Tibial artery (tissue), 4 donors: ENCODE results near the gene RNF135.
"Not testable (repeated sequence)": the region's sequence is repeated elsewhere in the genome, so short reads cannot be mapped to it uniquely, and the experiment has no call there.

Source experiments
- DNase-seq, 2 donors: peaks; one replicate each; pipeline ENCODE4 v3.0.0-alpha.2; 2019
- H3K27ac ChIP-seq, 2 donors: fragments of 200-600 bp; sonication (generic) in 1 of 2; 1 replicate in 1 of 2; 2 replicates in 1 of 2; pipeline ENCODE4 v1.5.1; 2018 to 2019; ENCODE audit warnings: mild to moderate bottlenecking in 1 of 2
- H3K27me3 ChIP-seq, 2 donors: fragments of 200-600 bp; sonication (generic) in 1 of 2; one replicate each; pipeline versions ENCODE4 v1.5.1 to v1.6.0; 2016 to 2019
- H3K36me3 ChIP-seq, 3 donors: fragments of 200-600 bp; sonication (generic) in 2 of 3; one replicate each; pipeline ENCODE4 v1.5.1; 2016 to 2019; ENCODE audit warnings: mild to moderate bottlenecking in 2 of 3
- H3K4me1 ChIP-seq, 4 donors: fragments of 200-600 bp; sonication (generic) in 2 of 4; 1 replicate in 3 of 4; 2 replicates in 1 of 4; pipeline ENCODE4 v1.5.1; 2016 to 2019
- H3K4me3 ChIP-seq, 2 donors: fragments of 200-600 bp; sonication (generic) in 1 of 2; 1 replicate in 1 of 2; 2 replicates in 1 of 2; pipeline ENCODE4 v1.5.1; 2018 to 2019; ENCODE audit warnings: mild to moderate bottlenecking in 2 of 2
- H3K9me3 ChIP-seq, 3 donors: fragments of 200-600 bp; sonication (generic) in 1 of 3; one replicate each; pipeline ENCODE4 v1.5.1; 2016 to 2019
- CTCF ChIP-seq, 2 experiments: fragments of 200-600 bp in 1 of 2; fragments of 450-650 bp in 1 of 2; IDR thresholded peaks; one replicate each; pipeline ENCODE4 v1.5.1; 2017 to 2019; ENCODE audit warnings: antibody characterized with exemption in 2 of 2, mild to moderate bottlenecking in 1 of 2, moderate library complexity in 1 of 2
- intact Hi-C: fragments of 100-400 bp; cut with DNase I; formaldehyde crosslinking; loops from one replicate; pipeline ENCODE4 v1.15.0; 2023; ENCODE audit warnings: low total_unique reads

The RNF135 gene

GRCh38 chr17:30926516-30926915 lies 44.3 kb upstream of the RNF135 start:
- Histone ChIP-seq H3K4me3 (no peak overlapping the region), H3K27me3 (peaks cover 6 to 37% of the 10 kb centered on the region in 2 donors), H3K36me3 (no peaks in the 10 kb centered on the region), H3K27ac (no peak overlapping the region), H3K9me3 (no peaks in the 10 kb centered on the region), H3K4me1 (peaks cover 0 to 15% (median 13%) of the 10 kb centered on the region in 4 donors)
- peak in 1 of 2 donors; percentile 0 for DNase-seq
- no peak for TF ChIP-seq CTCF (IDR thresholded peaks at IDR 0.05)
- intact Hi-C loops: no loop called here

GRCh38 chr17:30927756-30928155 lies 43.1 kb upstream of the RNF135 start:
- Histone ChIP-seq H3K9me3 (no peaks in the 10 kb centered on the region), H3K36me3 (no peaks in the 10 kb centered on the region), H3K4me3 (no peak overlapping the region), H3K4me1 (peaks cover 0 to 3% (median under 1%) of the 10 kb centered on the region in 4 donors), H3K27me3 (peaks cover 0 to 25% of the 10 kb centered on the region in 2 donors), H3K27ac (no peak overlapping the region)
- no peak for DNase-seq
- intact Hi-C loops: no loop called here
- TF ChIP-seq CTCF (IDR thresholded peaks at IDR 0.05): no peak

- DNase-seq: no peak
- Histone ChIP-seq H3K4me1 (no peaks in the 10 kb centered on the region), H3K36me3 (no peaks in the 10 kb centered on the region), H3K9me3 (no peaks in the 10 kb centered on the region), H3K4me3 (no peak overlapping the region), H3K27me3 (peaks cover 0 to 22% of the 10 kb centered on the region in 2 donors), H3K27ac (no peak overlapping the region)
- intact Hi-C loops: no loop called here
- no peak for TF ChIP-seq CTCF (IDR thresholded peaks at IDR 0.05)
These were observed 42.3 kb upstream of the RNF135 start for GRCh38 chr17:30928584-30928983.

GRCh38 chr17:30929081-30929633 lies 41.7 kb upstream of the RNF135 start:
- Histone ChIP-seq H3K4me1 (no peaks in the 10 kb centered on the region), H3K36me3 (no peaks in the 10 kb centered on the region), H3K9me3 (no peaks in the 10 kb centered on the region), H3K4me3 (no peak overlapping the region), H3K27ac (no peak overlapping the region), H3K27me3 (peaks cover 0 to 22% of the 10 kb centered on the region in 2 donors)
- intact Hi-C loops: no loop called here
- no peak for DNase-seq
- no peak for TF ChIP-seq CTCF (IDR thresholded peaks at IDR 0.05)

- H3K4me1 ChIP-seq, H3K27ac ChIP-seq, H3K36me3 ChIP-seq, H3K4me3 ChIP-seq, DNase-seq, intact Hi-C loops, H3K9me3 ChIP-seq: not testable (repeated sequence)
- H3K27me3 ChIP-seq: peaks cover 0 to 22% of the 10 kb centered on the region in 2 donors
These were observed 41.0 kb upstream of the RNF135 start for GRCh38 chr17:30929861-30930260.

- intact Hi-C loops: no loop called here
- Histone ChIP-seq H3K4me3 (no peak overlapping the region), H3K9me3 (no peaks in the 10 kb centered on the region), H3K27me3 (peaks cover 0 to 21% of the 10 kb centered on the region in 2 donors), H3K4me1 (no peaks in the 10 kb centered on the region), H3K27ac (no peak overlapping the region), H3K36me3 (no peaks in the 10 kb centered on the region)
- no peak for TF ChIP-seq CTCF (IDR thresholded peaks at IDR 0.05)
- DNase-seq: no peak
These were observed 40.3 kb upstream of the RNF135 start for GRCh38 chr17:30930495-30930894.

GRCh38 chr17:30931582-30931981 lies 39.3 kb upstream of the RNF135 start:
- H3K36me3 ChIP-seq, H3K4me1 ChIP-seq, H3K27ac ChIP-seq, H3K9me3 ChIP-seq, DNase-seq, H3K4me3 ChIP-seq, intact Hi-C loops: not testable (repeated sequence)
- H3K27me3 ChIP-seq: peaks cover 0 to 12% of the 10 kb centered on the region in 2 donors
